ACHN (cell line): Measurements from ENCODE around the gene PRIMPOL.
"Not testable (repeated sequence)": the region's sequence is repeated elsewhere in the genome, so short reads cannot be mapped to it uniquely, and the experiment has no call there.

Experiments used
- DNase-seq: peaks from one replicate; pipeline ENCODE4 v3.0.0-alpha.2; 2015
- in situ Hi-C: cut with HindIII; loops from 2 replicates; pipeline ENCODE4 v1.10.0; 2017; ENCODE audit warnings: low sequenced_read_pairs, low pct_ligation_motif_present, low pct_unique_long_range_greater_than_20kb

The PRIMPOL gene

GRCh38 chr4:184733654-184734524 is 84.4 kb downstream of the PRIMPOL start, which contains the start of gene CENPU:
Gene CENPU, minus strand, starts transcription at chr4:184734096. Its CDS starts 34 bp downstream, at chr4:184734062.
- in situ Hi-C loops: no loop called here
- peak; percentile 97 for DNase-seq

- DNase-seq: no peak
- in situ Hi-C loops: no loop called here
Measured at GRCh38 chr4:184734758-184735157, 85.2 kb downstream of the PRIMPOL start.

GRCh38 chr4:184739575-184739974 is 90.0 kb downstream of the PRIMPOL start:
- DNase-seq, in situ Hi-C loops: not testable (repeated sequence)

DNA sequence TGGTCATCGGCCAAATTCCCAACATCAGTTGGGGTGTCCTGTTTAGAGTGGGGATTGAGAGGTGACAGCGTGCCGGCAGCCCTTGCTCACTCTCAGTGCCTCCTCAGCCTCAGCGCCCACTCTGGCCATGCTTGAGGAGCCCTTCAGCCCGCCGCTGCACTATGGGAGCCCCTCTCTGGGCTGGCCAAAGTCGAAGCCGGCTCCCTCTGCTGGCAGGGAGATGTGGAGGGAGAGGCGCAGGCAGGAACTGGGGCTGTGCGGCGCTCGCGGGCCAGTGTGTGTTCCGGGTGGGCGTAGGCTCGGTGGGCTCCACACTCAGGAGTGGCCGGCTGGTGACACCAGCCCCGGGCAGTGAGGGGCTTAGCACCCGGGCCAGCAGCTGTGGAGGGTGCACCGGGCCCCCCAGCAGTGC is 91.4 kb downstream of the PRIMPOL start:
- no peak for DNase-seq
- in situ Hi-C loops: no loop called here

GRCh38 chr4:184741651-184742050 is 92.1 kb downstream of the PRIMPOL start:
- in situ Hi-C loops, DNase-seq: not testable (repeated sequence)

DNA sequence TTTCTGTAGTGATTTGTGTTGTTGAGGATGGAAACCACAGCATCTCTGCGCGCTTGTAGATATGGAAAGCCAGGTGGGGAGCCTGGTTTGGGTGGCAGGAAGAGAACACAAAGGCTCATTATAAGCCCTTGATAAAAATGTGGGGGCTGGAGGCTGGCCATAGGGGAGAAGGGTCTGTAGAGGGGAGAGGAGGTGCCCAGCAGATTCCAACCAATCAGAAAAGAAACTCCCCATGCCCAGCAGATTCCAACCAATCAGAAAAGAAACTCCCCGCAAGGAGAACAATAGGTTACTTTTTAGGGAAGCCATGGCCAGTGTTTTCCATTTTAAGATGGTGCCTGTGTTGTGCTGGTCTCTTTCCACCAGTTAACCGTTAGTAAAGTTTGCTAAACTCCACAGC is 94.1 kb downstream of the PRIMPOL start:
- no peak for DNase-seq
- in situ Hi-C loops: no loop called here

- no peak for DNase-seq
- in situ Hi-C loops: no loop called here
Measured at GRCh38 chr4:184744236-184744635, 94.7 kb downstream of the PRIMPOL start.
